NCI-H82 treated with DMSO at 0.1 percent for 48 hours (cell line): ENCODE results near the gene NAT16.

Source experiments
- DNase-seq: peaks from one replicate; lab custom pipeline; 2025; ENCODE audit not compliant: unreplicated experiment; lab: John Stamatoyannopoulos, UW

Gene NAT16

DNA sequence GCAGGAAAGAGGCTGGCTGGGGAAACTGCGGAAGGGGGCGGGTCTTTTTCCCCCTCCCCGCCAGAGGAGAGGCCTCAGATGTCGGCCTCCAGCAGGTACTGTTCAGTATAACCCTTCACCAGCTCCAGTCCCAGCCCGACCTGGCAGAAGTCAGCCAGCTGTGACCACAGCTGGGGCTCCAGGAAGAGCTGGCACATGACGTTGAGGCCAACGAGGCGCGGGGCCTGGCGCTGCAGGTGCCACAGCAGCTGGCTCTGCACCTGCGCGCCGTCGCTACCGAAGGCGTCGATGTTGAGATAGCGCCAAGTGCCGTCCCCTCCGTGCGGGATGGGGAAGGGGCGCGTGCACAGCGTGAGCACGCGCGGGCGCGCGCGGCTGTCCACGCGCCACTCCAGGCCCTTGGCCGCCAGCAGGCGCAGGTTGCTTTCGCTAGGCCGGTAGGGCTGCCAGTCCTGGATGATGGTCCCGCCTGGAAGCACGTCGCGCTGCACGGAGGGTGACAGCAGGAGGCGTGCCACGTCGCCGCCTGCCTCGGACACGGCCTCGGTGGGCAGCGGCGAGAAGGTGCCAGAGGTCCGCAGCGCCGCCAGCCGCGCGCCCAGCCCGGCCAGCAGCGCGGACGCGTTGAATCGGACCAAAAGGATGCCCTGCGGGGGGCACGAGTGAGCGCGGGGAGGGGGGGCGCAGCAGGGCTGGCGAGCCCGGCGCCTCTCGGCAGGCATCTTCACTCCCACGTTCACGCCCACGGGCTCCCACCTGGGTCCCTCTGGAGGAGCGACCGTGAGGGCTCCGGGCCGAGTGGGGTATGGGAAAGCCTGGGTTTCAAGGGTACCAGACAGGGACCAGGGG lies 7.9 kb downstream of the NAT16 start:
- DNase-seq, result no peak

DNA sequence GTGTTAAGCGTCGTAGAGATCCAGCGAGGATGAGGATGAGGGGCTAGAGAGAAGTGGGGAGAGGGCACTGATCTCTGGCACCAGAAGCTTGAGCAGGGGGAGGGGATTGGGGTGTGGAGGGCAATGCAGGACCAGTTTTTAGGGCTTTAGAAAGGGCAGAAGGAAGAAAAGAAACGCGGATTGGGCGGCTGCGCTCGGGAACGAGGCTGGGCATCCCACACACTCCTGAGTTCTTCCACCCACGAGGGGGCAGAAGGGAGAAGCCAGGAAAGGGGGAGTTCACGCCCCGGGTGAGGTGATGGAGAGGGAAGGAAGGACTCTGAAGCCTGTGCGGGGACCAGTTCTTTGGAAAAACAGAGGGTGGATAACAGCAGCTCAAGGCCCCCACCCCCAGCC lies 8.7 kb downstream of the NAT16 start:
- no peak for DNase-seq

DNA sequence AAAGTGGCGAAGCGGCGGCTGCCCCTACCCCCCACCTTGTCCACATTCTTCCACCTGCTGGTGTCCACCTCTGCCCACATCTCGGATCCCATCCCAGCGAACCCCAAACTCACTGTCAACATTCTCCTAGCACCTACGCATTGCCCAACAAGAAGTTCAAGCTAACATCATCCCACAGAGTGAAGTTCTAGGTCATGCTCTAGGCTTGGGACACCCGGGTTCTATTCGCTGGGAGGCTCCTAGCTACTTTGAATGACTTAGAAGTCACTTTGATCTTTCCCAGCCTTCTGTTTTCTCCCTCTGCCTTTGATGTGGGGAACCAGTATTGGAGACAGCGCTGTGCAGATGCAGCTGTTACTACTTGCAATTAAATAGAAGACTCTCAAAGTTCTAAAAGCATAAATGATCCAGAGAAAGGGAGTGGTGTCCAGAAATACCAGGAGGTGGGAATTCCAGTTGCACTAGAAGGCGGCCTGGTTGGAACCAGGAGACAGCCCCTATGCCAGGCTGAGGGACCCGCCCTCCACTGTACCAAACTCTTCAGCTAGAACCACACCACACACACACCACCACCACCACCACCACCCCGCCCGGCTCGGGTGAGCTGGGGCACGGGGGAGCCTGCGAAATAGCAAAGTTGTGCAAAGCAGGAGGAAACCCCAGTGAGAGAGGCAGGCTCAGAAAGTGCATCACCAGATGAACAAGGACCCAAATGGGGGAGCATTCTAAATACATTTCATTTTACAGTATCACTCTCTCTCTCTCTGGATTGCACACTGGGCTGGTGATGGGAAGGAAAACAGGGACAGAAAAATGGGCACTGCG lies 9.3 kb downstream of the NAT16 start:
- DNase-seq, result no peak

DNA sequence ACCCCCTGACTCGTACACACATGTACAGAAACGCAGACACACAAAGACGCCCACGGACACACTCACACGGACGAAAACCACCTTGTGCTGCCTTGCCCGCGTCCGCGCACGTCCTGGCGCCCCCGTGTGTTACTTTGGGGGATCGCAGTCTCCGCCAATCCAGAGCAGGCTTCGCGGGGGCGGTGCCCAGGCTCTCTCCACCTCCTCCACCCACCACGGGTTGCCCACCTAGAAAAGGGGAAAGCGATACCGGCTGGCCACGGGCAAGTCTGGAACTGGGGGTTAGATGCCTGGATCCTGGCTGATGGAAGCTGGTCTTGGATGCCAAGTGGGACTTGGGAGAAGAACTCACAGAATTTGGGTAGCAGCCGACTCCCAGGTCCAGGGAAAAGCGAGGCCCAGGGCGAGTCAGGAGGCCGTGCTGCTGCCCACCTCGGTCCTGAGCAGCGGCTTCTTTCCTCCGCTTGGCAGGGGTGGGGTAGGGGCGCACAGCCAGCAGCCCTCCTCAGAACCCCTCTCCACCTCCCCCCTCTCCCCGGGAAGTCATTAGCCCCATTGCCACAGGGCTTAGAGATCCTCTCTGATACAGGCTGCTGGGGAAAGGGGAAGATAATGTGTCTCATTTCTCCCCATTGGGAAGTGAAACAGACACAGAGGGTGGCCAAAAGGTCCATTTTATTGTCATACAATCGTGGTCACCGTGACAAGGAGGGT lies 10.1 kb downstream of the NAT16 start:
- no peak for DNase-seq

DNA sequence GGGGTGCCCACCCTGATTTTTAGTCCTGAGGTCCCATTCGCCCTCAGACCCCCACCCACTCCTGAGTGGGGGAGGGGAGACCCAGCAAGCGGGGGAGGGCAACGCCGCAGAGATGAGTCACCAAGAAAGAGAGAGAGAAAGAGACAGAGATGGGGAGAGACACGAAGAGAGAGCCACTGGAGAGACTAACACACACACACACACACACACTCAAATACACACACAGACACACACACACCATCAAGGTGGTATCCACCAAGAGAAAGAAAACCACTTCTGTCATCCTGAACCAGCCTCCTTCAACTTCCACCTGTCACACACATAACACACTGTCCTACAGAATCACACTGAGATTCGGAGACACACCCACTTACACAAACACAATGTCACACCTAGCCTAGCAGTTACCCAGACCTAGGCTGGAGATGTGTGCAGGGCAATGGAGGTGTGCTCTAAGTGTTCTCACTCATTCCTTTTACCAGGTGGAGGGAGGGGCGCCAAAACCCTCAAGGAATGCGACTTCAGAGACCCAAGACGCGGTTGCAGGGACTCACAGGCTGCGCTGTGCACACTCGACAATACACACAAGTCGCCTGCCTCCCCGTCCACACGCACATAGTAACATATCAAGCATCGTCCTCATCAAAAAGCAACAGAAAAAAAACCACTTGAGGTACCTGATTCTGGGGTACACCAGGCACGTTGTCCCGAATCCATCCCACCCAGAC lies 10.8 kb downstream of the NAT16 start:
- no peak for DNase-seq

DNA sequence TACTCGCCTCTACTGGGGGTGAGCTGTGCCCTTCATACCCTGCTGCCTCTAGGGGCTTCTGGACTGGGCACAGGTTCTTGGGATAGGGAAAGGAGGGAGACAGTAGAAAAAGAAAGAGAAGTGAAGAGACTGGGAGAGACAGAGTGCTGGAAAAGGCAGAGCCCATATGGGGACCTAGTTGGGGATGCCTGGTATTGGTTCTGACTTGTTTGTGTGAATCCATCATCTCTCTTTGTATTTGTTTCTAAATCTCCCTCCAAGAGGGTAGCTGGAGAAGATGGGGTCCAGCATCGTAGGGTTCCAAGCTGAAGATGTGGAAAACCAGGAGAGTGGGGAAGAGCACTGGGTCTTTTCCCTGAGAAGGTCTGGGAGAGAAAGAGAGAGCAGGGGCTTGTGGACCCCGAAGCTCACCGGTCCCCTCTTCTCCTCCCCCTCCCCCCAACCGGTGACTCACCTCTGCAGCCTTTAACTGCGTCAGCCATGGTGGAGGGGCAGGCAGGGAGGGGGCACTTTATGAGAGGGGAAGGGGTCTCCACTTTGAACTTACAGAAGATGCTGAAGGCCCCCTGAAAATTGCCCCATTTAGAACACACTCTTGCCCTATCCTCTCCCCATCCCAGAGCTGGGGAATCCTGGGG lies 11.6 kb downstream of the NAT16 start:
- DNase-seq, result no peak

DNA sequence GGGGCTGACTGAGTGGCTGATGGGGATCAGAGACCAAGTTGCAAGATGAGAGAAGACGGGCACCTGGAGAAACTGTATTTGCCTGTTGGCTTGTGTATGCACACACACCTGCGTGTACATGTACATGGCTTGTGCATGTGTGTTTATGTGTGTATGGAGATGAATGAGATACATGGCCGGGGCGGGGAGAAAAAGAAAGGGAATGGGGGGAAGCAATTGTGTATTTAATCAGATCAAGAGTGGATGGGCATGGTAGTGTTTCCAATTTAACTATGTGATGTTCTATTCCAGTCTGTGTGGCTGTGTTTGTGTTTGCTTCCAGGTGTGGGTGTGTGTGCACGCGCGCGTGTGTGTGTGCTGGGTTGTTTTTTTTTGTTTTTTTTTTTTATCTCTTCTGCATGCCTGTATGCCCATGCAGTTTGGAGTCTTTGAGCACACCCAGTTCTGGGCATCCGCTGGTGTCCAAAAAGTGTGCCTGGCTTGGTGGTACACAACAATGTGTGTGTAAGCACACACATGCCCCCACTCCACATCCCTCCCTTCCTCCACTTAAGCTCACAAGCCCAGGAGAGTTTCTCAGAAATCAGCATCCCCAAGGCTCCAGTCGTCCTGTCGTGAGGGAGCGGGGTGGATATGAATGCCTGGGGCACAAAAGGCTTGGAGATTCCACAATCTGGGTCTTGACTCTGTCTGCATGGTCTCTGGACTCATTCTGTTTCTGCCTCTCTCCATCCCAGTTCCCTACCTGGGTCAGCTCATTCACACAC lies 12.3 kb downstream of the NAT16 start:
- DNase-seq, result no peak

DNA sequence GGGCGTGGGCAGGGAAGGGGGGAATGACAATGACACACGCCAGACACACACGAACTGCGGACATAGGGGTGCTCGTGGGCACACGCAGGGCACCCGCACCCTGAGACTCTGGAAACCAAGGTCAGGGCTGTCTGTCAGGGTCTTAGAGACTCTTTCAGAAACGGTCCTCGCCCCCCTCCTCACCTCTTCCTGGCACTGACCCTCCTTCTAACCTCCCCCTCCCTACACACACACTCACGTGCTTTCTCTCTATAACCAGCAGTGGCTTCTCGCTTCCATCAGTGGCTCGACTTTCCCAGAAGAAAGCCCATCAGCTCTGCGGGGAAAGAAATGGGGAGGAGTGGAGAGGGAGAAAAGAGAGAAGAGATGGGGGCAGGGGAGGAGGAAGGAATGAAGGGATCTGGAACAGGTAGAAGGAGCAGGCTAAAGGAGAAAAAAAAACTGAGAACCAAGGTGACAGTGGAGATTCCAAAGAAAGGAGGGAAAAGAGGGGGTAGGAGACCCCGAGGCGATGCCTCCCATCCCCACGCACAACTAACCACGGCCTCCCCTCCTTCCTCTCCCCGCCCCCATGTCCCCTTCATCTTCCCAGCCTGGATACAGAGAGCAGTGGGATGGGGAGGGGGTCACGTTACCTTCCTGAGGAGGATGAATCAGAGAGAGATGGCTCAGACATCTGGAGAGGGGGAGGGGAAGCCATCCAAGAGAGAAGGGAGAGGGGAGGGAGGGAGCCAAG lies 13.0 kb downstream of the NAT16 start:
- peak; percentile 59 for DNase-seq

DNA sequence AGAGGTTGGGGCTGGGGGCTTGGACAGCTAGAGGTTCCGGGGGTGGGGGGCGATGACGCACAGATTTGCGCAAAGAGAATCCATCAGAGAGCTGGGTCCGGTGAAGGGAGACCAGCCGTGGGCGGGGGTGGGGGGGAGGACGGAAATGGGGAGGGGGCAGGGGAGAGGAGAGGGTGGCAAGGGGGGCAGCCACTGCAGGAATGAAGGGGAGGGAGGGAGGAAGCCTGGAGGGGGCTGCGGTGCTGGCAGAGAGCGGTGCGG lies 13.5 kb downstream of the NAT16 start:
- no peak for DNase-seq

DNA sequence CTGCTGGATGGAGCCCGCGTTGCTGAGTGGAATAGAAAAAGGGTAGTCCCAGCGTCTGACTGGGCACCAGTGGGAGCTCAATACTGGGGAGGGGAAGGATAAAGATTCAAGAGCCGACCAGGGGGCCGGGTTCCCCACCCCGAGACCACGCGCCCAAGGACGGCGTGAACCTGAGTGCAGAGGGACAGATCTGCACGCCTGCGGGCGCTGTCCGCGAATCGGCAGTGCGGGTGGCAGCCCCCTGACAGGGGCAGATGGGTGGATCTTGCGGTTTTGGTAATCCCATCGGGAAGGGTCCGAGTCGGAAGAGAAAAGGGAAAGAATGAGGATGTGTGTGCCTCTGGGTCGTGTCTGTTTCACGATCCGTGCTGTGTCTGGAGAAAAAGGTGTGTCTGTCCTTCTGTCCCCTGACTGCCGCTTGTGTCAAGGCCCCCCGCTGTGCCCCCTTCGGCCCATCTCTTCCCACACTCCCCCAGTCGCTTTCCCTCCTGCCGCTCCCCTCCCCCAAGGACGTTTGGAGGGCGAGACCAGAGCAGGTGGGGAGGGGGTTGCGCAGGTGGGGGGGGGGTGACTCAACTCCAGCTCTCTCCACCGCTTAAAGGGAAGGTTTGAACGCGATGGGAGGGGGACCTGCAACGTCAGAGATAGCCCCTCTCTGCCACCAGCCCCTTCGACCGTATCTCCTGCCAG lies 14.0 kb downstream of the NAT16 start:
- DNase-seq, result no peak

DNA sequence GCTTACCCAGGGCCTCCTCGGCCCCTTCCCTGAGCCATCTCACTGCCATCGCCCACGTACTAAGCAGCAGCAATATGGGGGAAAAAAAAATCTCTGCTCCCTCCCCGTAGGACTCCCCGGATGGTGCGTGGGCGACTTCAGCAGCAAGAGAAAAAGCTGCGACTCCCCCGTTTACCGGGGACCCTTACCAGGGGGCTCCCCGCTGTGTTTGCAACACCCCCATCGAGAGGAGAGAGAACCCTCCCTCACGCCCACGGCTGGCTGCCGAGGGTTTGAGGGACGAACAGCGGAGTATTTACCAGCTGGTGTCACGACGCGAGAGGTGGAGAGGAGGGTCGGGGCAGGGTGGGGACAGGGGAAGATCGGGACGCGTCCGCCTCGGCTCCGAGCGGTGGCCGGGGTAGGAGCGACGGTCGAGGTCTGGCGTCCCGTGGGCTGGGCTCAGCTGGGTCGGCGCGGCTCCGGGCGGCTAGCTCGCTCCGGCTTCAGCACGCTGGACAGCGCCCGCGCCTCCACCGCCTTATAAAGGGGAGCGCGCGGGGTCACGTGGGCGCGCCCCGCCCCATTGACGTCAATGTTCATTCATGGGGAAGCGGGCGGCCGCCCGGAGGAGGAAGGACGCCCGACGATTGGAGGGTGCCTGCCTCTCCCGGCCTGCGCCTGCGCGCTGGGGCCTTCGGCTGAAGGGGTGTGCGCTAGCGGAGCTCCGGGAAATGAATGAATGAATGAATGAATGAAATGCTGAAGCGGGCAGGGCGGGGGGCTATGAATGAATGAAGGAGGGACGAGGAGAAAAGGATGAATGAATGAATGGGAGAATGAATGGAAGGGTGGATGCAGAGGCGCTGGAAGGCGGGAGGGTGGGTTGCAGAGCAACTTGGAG lies 14.8 kb downstream of the NAT16 start, which contains the start of gene VGF:
Gene VGF, minus strand, starts transcription at position 495 of the 883 bp plus-strand sequence. CDS start 726 bp downstream, outside the sequence.
- DNase-seq, result peak; percentile 18

DNA sequence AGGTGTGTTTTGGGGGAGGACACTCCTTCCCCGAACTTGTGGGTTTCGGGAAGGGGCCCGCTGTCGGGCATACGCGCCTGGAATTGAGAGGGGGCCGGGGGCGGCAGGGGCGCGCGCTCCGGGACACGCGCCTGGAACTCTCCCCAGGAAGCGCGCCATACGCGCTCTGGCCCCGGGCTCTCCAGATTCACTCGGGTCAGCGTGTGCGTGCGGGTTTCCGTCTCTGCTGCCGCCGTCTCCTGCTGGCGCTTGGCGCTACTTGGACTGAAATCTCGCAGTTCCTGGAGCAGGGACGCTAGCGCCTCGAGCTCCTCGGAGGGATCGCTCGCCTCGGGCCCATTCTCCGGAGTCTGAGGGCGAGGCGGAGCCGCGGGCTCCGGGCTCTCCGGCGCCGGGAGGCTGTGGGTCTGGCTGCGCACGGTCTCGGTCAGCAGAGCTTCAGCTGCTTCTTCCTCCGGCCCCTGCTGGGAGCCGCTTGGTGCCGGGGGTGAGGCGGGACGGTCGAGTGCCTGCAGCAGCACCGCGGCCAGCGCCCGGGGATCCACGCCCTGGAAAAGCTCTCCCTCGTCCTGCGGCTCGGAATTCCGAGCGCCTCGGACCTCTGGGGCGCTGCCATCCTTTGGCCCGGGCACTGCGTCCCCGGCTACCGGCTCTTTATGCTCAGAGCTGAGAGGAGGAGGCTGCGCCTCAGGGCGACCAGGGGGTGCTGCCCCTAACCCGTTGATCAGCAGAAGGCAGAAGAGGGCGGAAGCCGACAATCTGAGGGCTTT lies 15.8 kb downstream of the NAT16 start:
- no peak for DNase-seq

DNA sequence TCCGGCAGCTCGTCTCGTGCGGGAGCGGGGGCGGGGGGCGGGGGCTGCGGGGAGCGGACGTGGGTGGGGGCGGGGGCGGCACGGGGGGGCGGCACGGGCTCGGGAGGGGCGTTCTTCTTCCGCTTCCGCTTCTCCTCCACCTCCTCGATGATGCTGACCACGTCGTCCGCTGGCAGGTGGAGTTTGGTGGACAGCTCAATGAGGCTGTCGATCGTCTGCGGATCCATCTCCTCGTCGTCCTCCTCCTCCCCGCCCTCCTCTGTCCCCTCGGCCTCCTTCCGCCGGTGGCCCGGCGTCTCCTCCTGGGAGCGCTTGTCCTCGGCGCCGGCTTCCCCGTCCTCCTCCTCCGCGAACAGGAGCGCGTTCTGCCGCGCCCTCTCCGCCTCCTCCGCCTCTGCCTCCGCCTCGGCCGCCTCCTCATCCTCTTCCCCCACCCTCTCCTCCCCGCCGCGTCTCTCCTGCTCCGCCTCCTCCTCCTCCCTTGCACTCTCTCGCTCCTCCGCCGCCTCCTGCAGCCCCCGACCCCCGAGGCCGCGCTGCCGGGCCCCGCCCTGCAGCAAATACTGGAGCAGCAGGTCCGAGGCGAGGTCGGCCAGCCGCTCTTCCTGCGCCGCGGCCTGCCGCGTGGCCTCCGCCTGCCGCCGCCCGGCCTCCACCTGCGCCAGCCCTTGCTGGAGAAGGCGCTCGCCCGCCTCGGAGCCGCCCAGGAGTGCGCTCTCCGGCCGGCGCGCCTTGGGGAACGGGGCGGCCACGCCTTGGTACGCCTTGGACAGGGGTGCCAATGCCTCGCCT lies 16.6 kb downstream of the NAT16 start:
- no peak for DNase-seq

DNA sequence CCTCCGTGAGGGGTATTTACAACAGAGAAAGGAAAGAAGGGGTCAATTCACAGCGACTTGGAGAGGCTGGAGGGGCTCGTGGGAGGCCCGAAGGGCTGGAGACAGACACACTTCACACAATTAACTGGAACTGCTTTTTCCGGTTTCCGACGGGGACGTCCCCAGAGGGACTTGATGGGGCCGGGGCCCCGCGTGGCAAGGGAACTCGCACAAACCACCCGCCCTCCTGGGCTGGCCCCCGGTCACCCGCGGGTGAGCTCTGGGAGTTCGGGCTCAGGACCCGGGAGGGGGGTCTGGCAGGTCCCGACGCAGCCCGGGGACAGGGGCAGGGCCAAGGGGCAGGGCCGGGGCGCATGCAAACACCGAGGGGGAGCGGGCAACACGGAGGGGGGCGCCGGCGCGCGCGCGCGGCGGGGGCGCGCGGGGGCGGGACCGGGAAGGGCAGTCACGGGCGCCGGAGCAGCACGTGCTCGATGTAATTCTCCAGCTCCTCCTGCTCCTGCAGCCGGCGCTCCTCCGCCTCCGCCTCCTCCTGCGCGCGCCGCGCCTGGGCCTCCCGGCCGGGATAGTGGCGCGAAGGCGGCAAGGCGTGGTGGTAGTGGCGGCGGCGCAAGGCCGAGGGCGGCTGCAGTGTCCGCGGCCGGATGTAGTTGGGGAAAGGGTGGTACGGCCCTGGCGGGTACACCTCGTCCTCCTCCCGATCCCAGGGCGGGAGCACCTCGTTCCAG lies 17.4 kb downstream of the NAT16 start:
- no peak for DNase-seq

DNA sequence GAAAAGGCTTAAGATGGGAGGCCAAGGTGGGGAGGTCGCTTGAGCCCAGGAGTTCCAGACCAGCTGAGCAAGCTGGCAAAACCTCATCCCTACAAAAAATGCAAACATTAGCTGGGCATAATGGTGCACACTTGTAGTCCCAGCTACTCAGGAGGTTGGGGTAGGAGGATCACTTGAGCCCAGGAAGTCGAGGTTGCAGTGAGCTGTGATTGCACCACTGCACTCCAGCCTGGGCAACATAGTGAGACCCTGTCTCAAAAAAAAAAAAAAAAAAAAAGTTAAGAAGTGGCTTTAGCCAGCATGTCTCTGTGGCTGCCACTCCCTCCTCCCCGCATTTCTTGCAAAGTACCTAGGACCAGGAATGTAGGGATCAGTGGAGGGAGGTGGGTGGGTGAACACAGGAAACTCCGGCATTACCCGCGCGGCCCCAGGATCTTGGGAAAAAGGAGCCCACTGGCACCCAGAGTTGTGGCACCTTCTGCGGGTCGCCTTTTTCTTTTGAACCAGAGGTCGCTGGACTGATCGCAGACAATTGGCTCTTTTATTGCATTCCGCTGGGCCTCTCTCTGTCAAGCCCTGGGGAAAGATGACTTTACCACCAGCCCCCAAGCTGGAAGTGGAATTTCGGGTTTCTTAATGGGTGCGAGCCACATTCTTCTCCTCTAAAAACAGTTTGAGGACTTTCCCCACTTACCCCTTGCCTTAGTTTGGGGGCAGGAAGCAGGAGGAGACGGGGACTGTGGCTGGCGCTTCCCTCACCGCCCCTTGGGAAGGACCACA lies 18.2 kb downstream of the NAT16 start:
- DNase-seq, result no peak
